Glomerular visceral epithelial cell (primary cell): Measurements from ENCODE around the gene TTF1.
A peak's percentile ranks its signal among the peaks of the same experiment; 100 is the strongest.

Source experiments
- DNase-seq: peaks from one replicate; pipeline ENCODE4 v3.0.0-alpha.2; 2016; ENCODE audit errors: extremely low spot score

TTF1 gene

GRCh38 chr9:132364068-132364467 lies 42.6 kb downstream of the TTF1 start:
- DNase-seq, result no peak

GRCh38 chr9:132357764-132358163 lies 48.9 kb downstream of the TTF1 start:
- no peak for DNase-seq

DNA sequence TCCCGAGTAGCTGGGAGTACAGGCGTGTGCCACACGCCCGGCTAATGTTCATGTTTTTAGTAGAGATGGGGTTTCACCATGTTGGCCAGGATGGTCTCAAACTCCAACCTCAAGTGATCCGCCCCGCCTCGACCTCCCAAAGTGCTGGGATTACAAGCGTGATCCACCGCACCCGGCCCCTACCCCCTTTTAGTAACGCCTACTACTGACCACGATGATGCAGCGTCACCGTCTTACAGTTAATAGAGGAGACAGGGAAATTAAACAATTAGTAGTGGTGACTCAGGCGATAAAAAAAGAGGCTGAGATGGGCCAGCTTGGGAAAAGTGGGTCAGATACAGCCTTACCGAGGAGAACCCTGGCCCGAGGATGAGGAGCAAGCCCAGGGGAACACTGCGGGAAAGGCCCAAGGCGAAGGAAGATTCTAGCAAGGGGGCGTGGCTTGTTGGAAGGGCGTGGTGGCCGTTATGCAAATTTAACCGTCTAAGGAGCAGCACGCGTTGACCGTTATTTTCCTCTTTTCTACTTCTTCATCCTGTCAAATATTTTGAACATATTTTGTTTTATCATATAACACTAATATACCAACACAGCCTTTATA lies 50.2 kb downstream of the TTF1 start:
- no peak for DNase-seq

GRCh38 chr9:132354637-132355355 lies 51.8 kb downstream of the TTF1 start, which contains the start of gene SETX:
TSS of gene SETX (minus strand) at chr9:132354986. CDS start at chr9:132349428, 5,558 bp downstream.
- peak; percentile 98 for DNase-seq

GRCh38 chr9:132351404-132352045 lies 55.1 kb downstream of the TTF1 start:
- no peak for DNase-seq

- no peak for DNase-seq
Observed at GRCh38 chr9:132350861-132351315, 55.8 kb downstream of the TTF1 start.

GRCh38 chr9:132348676-132349075 lies 58.0 kb downstream of the TTF1 start:
- peak; percentile 73 for DNase-seq

DNA sequence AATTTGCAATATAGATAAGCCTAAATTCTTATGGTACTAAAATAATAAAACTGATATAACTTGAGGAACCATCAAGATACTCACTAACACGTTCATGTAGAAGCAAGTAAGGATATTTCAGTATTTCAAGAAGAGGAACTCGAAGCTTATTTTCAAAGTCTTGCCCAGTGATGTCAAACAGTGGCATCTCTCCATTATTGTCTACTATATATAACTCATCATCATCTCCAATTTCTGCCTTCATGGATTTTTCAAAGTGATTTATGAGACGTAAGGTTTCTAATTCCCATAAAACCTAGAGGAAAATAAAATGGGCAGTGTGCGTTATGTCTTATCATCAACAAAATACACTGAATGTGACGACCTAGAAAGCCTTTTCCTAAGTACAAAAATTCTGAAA lies 60.5 kb downstream of the TTF1 start:
- no peak for DNase-seq

- DNase-seq, result no peak
Observed at GRCh38 chr9:132341177-132341840, 65.3 kb downstream of the TTF1 start.

- no peak for DNase-seq
Observed at GRCh38 chr9:132334364-132334763, 72.3 kb downstream of the TTF1 start.

DNA sequence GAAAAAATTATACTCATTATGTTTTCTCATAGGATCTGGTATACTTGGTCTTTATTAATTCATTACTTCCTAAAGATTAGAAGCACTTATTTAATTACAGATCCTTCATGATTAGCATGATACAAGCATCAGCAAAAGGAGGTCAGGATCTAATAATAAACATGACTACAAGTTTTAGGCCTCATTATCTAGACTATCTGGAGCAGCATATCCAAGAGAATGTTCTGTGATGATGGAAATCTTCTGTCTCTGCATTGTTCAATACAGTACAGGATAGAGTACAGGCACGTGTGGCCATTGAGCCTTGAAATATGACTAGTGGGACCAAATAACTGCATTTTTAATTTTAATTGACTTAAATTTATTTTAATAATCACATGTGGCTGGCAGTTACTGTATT lies 73.1 kb downstream of the TTF1 start:
- no peak for DNase-seq

DNA sequence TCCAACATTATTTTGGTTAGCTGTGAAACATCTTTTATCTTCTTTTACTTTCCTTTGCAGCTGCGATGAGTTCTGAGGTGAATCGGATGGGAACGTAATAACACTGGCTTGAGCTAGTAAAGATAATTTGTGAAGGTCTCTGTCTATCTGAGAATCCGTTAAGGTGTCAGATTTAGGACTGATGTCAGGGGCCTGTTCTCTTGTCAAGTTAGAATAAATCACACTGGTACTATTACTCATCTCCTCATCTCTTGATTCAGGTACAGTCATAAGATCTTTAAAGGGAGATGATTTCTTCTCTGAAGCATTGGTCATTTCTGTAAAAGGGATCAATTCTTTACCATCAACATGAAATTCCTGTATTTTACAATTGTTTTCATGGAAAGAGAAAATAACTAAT lies 78.1 kb downstream of the TTF1 start:
- no peak for DNase-seq

- DNase-seq, result no peak
Observed at GRCh38 chr9:132327537-132327936, 79.1 kb downstream of the TTF1 start.
